Uterus (tissue), 2 donors: Measurements from ENCODE around the gene ENOPH1.

Experiments
- CTCF ChIP-seq, 4 experiments: fragments of 200-600 bp in 2 of 4; fragments of 450-650 bp in 2 of 4; sonication (generic) in 2 of 4; IDR thresholded peaks; one replicate each; pipeline ENCODE4 v1.5.1; 2016 to 2019; ENCODE audit warnings: antibody characterized with exemption in 4 of 4, mild to moderate bottlenecking in 2 of 4, moderate library complexity in 1 of 4
- POLR2A ChIP-seq, 2 donors: fragments of 450-650 bp; IDR thresholded peaks; one replicate each; pipeline ENCODE4 v1.6.1; 2016; ENCODE audit warnings: antibody characterized with exemption in 2 of 2, mild to moderate bottlenecking in 1 of 2, moderate library complexity in 1 of 2

GRCh38 chr4:82421796-82422560, 8.4 kb upstream of the ENOPH1 start:
- TF ChIP-seq CTCF (IDR thresholded peaks at IDR 0.05): no peak
- no peak for TF ChIP-seq POLR2A (IDR thresholded peaks at IDR 0.05)
